WTC11 (cell line): ENCODE measurements around the gene SSNA1. TPM values are rescaled to one million over a fixed set of nuclear protein-coding genes. Genes with fewer than 3 reads are reported as not detected.

Experiments used
- ATAC-seq: fragments of 200-7000 bp; cut with Tn5 transposase; 2 replicates; pipeline ENCODE4 v1.10.0; 2021; ENCODE audit warnings: mild to moderate bottlenecking, moderate library complexity
- CTCF ChIA-PET: fragments of 300-600 bp; sonication (Branson Sonifier 250); formaldehyde crosslinking; loops from one replicate; lab custom pipeline; 2021; ENCODE audit warnings: antibody characterized with exemption; lab: Charles Lee
- POLR2A ChIA-PET: fragments of 350-600 bp; sonication (Branson Sonifier 250); formaldehyde crosslinking; loops from one replicate; lab custom pipeline; 2021; ENCODE audit warnings: antibody characterized with exemption; lab: Charles Lee
- DNase-seq: peaks from one replicate; pipeline ENCODE4 v3.0.0; 2021; ENCODE audit warnings: low spot score
- H3K27ac Mint-ChIP-seq: 2 replicates; pipeline ENCODE4 v1.8.0; 2021; ENCODE audit warnings: mixed read lengths
- H3K27me3 Mint-ChIP-seq: 2 replicates; pipeline ENCODE4 v1.8.0; 2021; ENCODE audit warnings: low read depth, mild to moderate bottlenecking, moderate library complexity, mixed read lengths
- H3K36me3 Mint-ChIP-seq: 2 replicates; pipeline ENCODE4 v1.8.0; 2021; ENCODE audit warnings: mixed read lengths
- H3K4me1 Mint-ChIP-seq: 2 replicates; pipeline ENCODE4 v1.8.0; 2022; ENCODE audit warnings: mixed read lengths
- H3K4me3 Mint-ChIP-seq: 2 replicates; pipeline ENCODE4 v1.8.0; 2021; ENCODE audit warnings: mild to moderate bottlenecking, moderate library complexity, mixed read lengths
- H3K9me3 Mint-ChIP-seq: 2 replicates; pipeline ENCODE4 v1.8.0; 2021; ENCODE audit warnings: mixed read lengths
- ATF1 ChIP-seq: sonication (generic); formaldehyde crosslinking; IDR thresholded peaks from 2 replicates; pipeline ENCODE4 v1.8.1; 2023; ENCODE audit warnings: mild to moderate bottlenecking, moderate library complexity, missing genetic modification reagents
- ETV6 ChIP-seq: sonication (generic); formaldehyde crosslinking; IDR thresholded peaks from 2 replicates; pipeline ENCODE4 v1.8.1; 2022; ENCODE audit warnings: mild to moderate bottlenecking, missing genetic modification reagents
- HMGA2 ChIP-seq: fragments of 250-450 bp; sonication (Bioruptor Pico); IDR thresholded peaks from 2 replicates; pipeline ENCODE4 v1.4.0; 2021; ENCODE audit warnings: mild to moderate bottlenecking, moderate library complexity
- NFATC4 ChIP-seq: fragments of 250-450 bp; sonication (Bioruptor Pico); IDR thresholded peaks from 2 replicates; pipeline ENCODE4 v1.9.0; 2021; ENCODE audit warnings: mild to moderate bottlenecking
- NFYB ChIP-seq: sonication (generic); formaldehyde crosslinking; conservative IDR thresholded peaks from 2 replicates; pipeline ENCODE4 v1.8.0; 2022; ENCODE audit warnings: low read depth, missing genetic modification reagents
- SMAD3 ChIP-seq: sonication (generic); formaldehyde crosslinking; IDR thresholded peaks from 2 replicates; pipeline ENCODE4 v1.8.0; 2022; ENCODE audit warnings: missing genetic modification reagents, mild to moderate bottlenecking, borderline replicate concordance
- SP1 ChIP-seq: sonication (generic); formaldehyde crosslinking; conservative IDR thresholded peaks from 2 replicates; pipeline ENCODE4 v1.8.1; 2022; ENCODE audit warnings: missing genetic modification reagents
- TEAD4 ChIP-seq: sonication (generic); formaldehyde crosslinking; IDR thresholded peaks from 2 replicates; pipeline ENCODE4 v1.8.0; 2022; ENCODE audit warnings: mild to moderate bottlenecking, missing genetic modification reagents
- ZBTB21 ChIP-seq: sonication (generic); formaldehyde crosslinking; IDR thresholded peaks from 2 replicates; pipeline ENCODE4 v1.8.1; 2023; ENCODE audit warnings: mild to moderate bottlenecking, missing genetic modification reagents, borderline replicate concordance
- total RNA-seq: library from RNA; stranded (reverse); gene quantifications from 3 replicates; pipeline ENCODE4 v1.2.3, GENCODE V29; 2021
- TF ChIP-seq, protein P1 (sequence below): sonication (generic); formaldehyde crosslinking; IDR thresholded peaks from 2 replicates; pipeline ENCODE4 v1.8.0; 2023; ENCODE audit warnings: missing genetic modification reagents, mild to moderate bottlenecking, borderline replicate concordance
- TF ChIP-seq, protein P2 (sequence below): sonication (generic); formaldehyde crosslinking; IDR thresholded peaks from 2 replicates; pipeline ENCODE4 v1.8.0; 2022; ENCODE audit warnings: mild to moderate bottlenecking, missing genetic modification reagents
- TF ChIP-seq, protein P3 (sequence below): sonication (generic); formaldehyde crosslinking; IDR thresholded peaks from 2 replicates; pipeline ENCODE4 v1.8.1; 2022; ENCODE audit warnings: low read depth, mild to moderate bottlenecking, moderate library complexity, missing genetic modification reagents, borderline replicate concordance
- TF ChIP-seq, protein P4 (sequence below): sonication (generic); formaldehyde crosslinking; conservative IDR thresholded peaks from 2 replicates; pipeline ENCODE4 v1.8.1; 2023; ENCODE audit warnings: mild to moderate bottlenecking, low read depth, missing genetic modification reagents, moderate library complexity
- TF ChIP-seq, protein P5 (sequence below): fragments of 250-450 bp; sonication (Bioruptor Pico); IDR thresholded peaks from 2 replicates; pipeline ENCODE4 v1.9.0; 2021; ENCODE audit warnings: moderate library complexity, mild to moderate bottlenecking, inconsistent platforms, borderline replicate concordance
- TF ChIP-seq, protein P6 (sequence below): sonication (generic); formaldehyde crosslinking; IDR thresholded peaks from 2 replicates; pipeline ENCODE4 v1.8.1; 2023; ENCODE audit warnings: mild to moderate bottlenecking, missing genetic modification reagents, moderate library complexity

SSNA1 gene
- total RNA-seq, 1 experiment from 2014 or later = 102 TPM

DNA sequence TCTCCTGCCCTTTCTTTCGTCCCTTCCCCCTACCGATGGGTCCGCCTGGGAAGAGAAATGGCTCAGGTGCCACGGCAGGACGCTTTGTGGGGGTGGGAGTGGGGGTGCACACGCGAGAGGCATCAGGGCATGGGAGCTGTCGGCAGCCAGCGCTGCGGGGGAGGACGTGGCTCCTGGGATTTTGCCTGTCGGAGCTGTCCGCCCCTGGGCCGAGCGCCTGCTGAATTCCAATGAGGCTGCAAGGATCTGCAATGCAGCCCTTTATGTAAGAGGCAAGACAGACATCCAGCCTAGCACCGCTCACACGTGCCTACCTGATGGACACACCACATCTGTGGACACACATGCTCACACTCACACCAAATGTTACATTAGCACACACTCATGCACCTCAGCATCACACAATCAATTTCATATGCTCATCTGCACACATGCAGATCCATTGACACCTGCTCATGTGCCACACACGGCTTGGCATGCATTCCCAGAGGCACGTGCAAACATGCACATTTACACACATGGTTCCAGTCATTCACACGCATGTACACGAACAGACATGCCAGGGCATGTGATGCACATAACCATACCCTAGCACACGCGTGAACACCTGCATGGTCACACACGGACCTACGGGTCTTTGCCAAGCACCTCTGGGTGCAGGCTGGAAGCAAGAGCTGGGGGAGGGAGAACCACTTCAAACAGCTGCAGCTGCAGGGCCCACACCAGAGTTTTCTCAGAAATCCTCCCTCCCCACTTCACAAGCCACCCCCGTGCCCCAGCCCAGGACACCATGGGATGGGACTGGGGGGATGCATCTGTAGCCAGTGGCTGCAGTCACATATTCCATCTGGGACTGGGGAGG, 48.1 kb upstream of the SSNA1 start (continued):
- TF ChIP-seq, protein P1, sequence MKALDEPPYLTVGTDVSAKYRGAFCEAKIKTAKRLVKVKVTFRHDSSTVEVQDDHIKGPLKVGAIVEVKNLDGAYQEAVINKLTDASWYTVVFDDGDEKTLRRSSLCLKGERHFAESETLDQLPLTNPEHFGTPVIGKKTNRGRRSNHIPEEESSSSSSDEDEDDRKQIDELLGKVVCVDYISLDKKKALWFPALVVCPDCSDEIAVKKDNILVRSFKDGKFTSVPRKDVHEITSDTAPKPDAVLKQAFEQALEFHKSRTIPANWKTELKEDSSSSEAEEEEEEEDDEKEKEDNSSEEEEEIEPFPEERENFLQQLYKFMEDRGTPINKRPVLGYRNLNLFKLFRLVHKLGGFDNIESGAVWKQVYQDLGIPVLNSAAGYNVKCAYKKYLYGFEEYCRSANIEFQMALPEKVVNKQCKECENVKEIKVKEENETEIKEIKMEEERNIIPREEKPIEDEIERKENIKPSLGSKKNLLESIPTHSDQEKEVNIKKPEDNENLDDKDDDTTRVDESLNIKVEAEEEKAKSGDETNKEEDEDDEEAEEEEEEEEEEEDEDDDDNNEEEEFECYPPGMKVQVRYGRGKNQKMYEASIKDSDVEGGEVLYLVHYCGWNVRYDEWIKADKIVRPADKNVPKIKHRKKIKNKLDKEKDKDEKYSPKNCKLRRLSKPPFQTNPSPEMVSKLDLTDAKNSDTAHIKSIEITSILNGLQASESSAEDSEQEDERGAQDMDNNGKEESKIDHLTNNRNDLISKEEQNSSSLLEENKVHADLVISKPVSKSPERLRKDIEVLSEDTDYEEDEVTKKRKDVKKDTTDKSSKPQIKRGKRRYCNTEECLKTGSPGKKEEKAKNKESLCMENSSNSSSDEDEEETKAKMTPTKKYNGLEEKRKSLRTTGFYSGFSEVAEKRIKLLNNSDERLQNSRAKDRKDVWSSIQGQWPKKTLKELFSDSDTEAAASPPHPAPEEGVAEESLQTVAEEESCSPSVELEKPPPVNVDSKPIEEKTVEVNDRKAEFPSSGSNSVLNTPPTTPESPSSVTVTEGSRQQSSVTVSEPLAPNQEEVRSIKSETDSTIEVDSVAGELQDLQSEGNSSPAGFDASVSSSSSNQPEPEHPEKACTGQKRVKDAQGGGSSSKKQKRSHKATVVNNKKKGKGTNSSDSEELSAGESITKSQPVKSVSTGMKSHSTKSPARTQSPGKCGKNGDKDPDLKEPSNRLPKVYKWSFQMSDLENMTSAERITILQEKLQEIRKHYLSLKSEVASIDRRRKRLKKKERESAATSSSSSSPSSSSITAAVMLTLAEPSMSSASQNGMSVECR (CRISPR knock-in tag) = no peak
- TF ChIP-seq, protein P2, sequence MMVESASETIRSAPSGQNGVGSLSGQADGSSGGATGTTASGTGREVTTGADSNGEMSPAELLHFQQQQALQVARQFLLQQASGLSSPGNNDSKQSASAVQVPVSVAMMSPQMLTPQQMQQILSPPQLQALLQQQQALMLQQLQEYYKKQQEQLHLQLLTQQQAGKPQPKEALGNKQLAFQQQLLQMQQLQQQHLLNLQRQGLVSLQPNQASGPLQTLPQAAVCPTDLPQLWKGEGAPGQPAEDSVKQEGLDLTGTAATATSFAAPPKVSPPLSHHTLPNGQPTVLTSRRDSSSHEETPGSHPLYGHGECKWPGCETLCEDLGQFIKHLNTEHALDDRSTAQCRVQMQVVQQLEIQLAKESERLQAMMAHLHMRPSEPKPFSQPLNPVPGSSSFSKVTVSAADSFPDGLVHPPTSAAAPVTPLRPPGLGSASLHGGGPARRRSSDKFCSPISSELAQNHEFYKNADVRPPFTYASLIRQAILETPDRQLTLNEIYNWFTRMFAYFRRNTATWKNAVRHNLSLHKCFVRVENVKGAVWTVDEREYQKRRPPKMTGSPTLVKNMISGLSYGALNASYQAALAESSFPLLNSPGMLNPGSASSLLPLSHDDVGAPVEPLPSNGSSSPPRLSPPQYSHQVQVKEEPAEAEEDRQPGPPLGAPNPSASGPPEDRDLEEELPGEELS (CRISPR knock-in tag) = no peak
- TF ChIP-seq, protein P3, sequence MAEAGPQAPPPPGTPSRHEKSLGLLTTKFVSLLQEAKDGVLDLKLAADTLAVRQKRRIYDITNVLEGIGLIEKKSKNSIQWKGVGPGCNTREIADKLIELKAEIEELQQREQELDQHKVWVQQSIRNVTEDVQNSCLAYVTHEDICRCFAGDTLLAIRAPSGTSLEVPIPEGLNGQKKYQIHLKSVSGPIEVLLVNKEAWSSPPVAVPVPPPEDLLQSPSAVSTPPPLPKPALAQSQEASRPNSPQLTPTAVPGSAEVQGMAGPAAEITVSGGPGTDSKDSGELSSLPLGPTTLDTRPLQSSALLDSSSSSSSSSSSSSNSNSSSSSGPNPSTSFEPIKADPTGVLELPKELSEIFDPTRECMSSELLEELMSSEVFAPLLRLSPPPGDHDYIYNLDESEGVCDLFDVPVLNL (CRISPR knock-in tag) = no peak
- TF ChIP-seq NFATC4 (no peak), ZBTB21 (CRISPR knock-in tag) (no peak)
- TF ChIP-seq, protein P4, sequence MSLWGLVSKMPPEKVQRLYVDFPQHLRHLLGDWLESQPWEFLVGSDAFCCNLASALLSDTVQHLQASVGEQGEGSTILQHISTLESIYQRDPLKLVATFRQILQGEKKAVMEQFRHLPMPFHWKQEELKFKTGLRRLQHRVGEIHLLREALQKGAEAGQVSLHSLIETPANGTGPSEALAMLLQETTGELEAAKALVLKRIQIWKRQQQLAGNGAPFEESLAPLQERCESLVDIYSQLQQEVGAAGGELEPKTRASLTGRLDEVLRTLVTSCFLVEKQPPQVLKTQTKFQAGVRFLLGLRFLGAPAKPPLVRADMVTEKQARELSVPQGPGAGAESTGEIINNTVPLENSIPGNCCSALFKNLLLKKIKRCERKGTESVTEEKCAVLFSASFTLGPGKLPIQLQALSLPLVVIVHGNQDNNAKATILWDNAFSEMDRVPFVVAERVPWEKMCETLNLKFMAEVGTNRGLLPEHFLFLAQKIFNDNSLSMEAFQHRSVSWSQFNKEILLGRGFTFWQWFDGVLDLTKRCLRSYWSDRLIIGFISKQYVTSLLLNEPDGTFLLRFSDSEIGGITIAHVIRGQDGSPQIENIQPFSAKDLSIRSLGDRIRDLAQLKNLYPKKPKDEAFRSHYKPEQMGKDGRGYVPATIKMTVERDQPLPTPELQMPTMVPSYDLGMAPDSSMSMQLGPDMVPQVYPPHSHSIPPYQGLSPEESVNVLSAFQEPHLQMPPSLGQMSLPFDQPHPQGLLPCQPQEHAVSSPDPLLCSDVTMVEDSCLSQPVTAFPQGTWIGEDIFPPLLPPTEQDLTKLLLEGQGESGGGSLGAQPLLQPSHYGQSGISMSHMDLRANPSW = no peak
- TF ChIP-seq, all 79 proteins: peak for 0

DNA sequence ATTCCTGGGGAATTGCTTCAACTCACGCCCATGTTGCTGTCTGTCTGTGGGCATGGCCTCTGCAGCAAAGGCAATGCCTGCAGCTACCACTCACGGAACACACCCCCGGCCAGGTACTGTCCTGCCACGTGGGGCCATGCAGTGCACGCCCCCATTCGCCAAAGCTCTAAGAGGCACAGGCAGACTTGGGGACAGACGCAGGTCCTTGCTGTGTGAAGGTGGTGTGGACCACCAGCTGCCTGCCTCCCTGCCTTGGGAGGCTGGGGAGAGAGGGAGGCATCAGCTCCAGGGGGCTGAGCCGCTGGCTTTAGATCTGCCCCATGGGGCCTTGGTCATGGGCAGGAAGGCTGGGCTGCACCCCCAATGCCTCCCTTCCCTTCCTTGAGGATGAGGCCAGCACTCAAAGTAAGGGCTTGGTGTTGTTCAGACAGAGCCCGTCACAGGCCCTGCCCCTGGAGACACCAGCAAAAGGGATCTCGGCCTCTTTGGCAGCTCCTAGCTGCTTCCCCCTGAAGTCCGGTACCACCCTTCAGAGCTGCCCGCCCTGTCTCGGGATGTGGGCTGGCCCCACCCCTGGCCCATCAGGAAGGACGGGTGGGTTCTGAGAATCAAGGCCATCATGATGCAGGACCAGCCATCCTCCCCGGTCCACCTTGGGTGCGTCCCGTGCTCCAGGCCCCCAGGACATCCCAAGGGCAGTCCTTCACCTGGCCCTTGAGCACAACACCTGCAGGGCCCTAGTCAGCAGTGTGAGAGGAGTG, 47.2 kb upstream of the SSNA1 start:
- Mint-ChIP-seq H3K27ac (no peak overlapping the region), H3K4me3 (no peak overlapping the region), H3K27me3 (peaks cover 68% of the 10 kb centered on the region), H3K9me3 (no peaks in the 10 kb centered on the region), H3K36me3 (no peaks in the 10 kb centered on the region), H3K4me1 (peaks cover 6% of the 10 kb centered on the region; the same call in 1 of the 2 replicates)
- ATAC-seq = no peak
- TF ChIP-seq NFYB (CRISPR knock-in tag) (no peak), SP1 (no peak), ETV6 (CRISPR knock-in tag) (no peak), TEAD4 (CRISPR knock-in tag) (no peak), HMGA2 (CRISPR knock-in tag) (no peak), ATF1 (CRISPR knock-in tag) (no peak), SMAD3 (CRISPR knock-in tag) (no peak)
- TF ChIP-seq, protein P5, sequence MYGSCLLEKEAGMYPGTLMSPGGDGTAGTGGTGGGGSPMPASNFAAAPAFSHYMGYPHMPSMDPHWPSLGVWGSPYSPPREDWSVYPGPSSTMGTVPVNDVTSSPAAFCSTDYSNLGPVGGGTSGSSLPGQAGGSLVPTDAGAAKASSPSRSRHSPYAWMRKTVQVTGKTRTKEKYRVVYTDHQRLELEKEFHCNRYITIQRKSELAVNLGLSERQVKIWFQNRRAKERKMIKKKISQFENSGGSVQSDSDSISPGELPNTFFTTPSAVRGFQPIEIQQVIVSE (CRISPR knock-in tag) = no peak
- TF ChIP-seq, protein P6, sequence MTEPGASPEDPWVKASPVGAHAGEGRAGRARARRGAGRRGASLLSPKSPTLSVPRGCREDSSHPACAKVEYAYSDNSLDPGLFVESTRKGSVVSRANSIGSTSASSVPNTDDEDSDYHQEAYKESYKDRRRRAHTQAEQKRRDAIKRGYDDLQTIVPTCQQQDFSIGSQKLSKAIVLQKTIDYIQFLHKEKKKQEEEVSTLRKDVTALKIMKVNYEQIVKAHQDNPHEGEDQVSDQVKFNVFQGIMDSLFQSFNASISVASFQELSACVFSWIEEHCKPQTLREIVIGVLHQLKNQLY (CRISPR knock-in tag) = no peak
- CTCF ChIA-PET = no interaction called here
- POLR2A ChIA-PET = no interaction called here
- DNase-seq = no peak
